K562 (cell line): ENCODE data around the gene DBF4B. TPM values are rescaled to one million over a fixed set of nuclear protein-coding genes. Genes with fewer than 3 reads are reported as not detected.

Experiments used
- BCL6 ChIP-seq: fragments of 250-450 bp; sonication (Bioruptor Pico); IDR thresholded peaks from 2 replicates; pipeline ENCODE4 v1.4.0; 2020
- BMI1 ChIP-seq: fragments of 150-350 bp; IDR thresholded peaks from 2 replicates; pipeline ENCODE4 v1.6.1; 2014; ENCODE audit warnings: low read length
- CBX8 ChIP-seq: fragments of 200-600 bp; sonication (generic); IDR thresholded peaks from 2 replicates; pipeline ENCODE4 v1.6.1; 2012; ENCODE audit warnings: borderline replicate concordance, mixed run types, low read depth, mild to moderate bottlenecking, moderate library complexity, mixed read lengths, low read length, control low read depth, inconsistent platforms; ENCODE audit not compliant: poor library complexity, severe bottlenecking; ENCODE audit errors: extremely low read depth
- CCNT2 ChIP-seq: IDR thresholded peaks from 2 replicates; pipeline ENCODE4 v1.6.1; 2011; ENCODE audit warnings: borderline replicate concordance, low read depth, mild to moderate bottlenecking, moderate library complexity, mixed read lengths, low read length; ENCODE audit not compliant: insufficient read length; ENCODE audit errors: extremely low read depth
- ELK1 ChIP-seq: sonication (generic); formaldehyde crosslinking; IDR thresholded peaks from 2 replicates; pipeline ENCODE4 v1.8.1; 2022; ENCODE audit warnings: missing genetic modification reagents
- FOXJ2 ChIP-seq: fragments of 200-800 bp; sonication (Bioruptor generic); IDR thresholded peaks from 2 replicates; pipeline ENCODE4 v1.6.1; 2016; ENCODE audit warnings: missing genetic modification characterization, missing compliant biosample characterization
- GABPB1 ChIP-seq: sonication (generic); formaldehyde crosslinking; IDR thresholded peaks from 2 replicates; pipeline ENCODE4 v1.8.0; 2022; ENCODE audit warnings: mild to moderate bottlenecking, missing genetic modification reagents
- JUN ChIP-seq, 2 experiments: sonication (generic) in 1 of 2; formaldehyde crosslinking in 1 of 2; IDR thresholded peaks; 2 replicates each; pipeline versions ENCODE4 v1.6.1 to v1.8.0; 2012 to 2022; ENCODE audit warnings: borderline replicate concordance in 2 of 2, mild to moderate bottlenecking in 2 of 2, improper control_type of control experiment in 1 of 2, low read depth in 1 of 2, low read length in 1 of 2, missing genetic modification reagents in 1 of 2
- KAT2B ChIP-seq: IDR thresholded peaks from one replicate; pipeline ENCODE4 v1.6.1; 2012; ENCODE audit warnings: low read depth, mild to moderate bottlenecking, control low read depth, inconsistent platforms, low read length, moderate library complexity
- L3MBTL2 ChIP-seq: fragments of 450-650 bp; IDR thresholded peaks from 2 replicates; pipeline ENCODE4 v1.6.1; 2016; ENCODE audit warnings: mild to moderate bottlenecking, moderate library complexity
- POLR2B ChIP-seq: fragments of 450-650 bp; IDR thresholded peaks from 2 replicates; pipeline ENCODE4 v1.6.1; 2018; ENCODE audit warnings: low read depth; ENCODE audit not compliant: partially characterized antibody
- RBM39 ChIP-seq: fragments of 200-400 bp; formaldehyde crosslinking; optimal IDR thresholded peaks from 2 replicates; pipeline ENCODE3; 2018; ENCODE audit warnings: low read depth, low read length
- XRCC3 ChIP-seq: fragments of 450-650 bp; IDR thresholded peaks from 2 replicates; pipeline ENCODE4 v1.6.1; 2017; ENCODE audit warnings: mild to moderate bottlenecking, moderate library complexity
- ZNF174 ChIP-seq: fragments of 250-450 bp; sonication (Bioruptor Pico); IDR thresholded peaks from 2 replicates; pipeline ENCODE4 v1.4.0; 2020; ENCODE audit warnings: mild to moderate bottlenecking
- ZNF212 ChIP-seq: fragments of 450-650 bp; formaldehyde crosslinking; IDR thresholded peaks from 2 replicates; pipeline ENCODE4 v1.4.0; 2020; ENCODE audit warnings: mild to moderate bottlenecking
- polyA plus RNA-seq, 8 experiments: library from polyadenylated mRNA; depleted of rRNA in 4 of 8; stranded (reverse) in 5 of 8; unstranded in 3 of 8; fragments of >200 nt; fragmentation: Nextera tagmentation in 2 of 8; fragmentation: Illumina TruSeq in 1 of 8; extraction: Ambion mirVana in 2 of 8; extraction: Trizol in 1 of 8; gene quantifications; 2 replicates each; pipeline versions ENCODE4 v1.2.1 to v1.2.3, GENCODE V29; 2011 to 2014; ENCODE audit warnings: inconsistent platforms in 1 of 8, missing spikeins in 1 of 8
- total RNA-seq, 7 experiments: library from RNA; depleted of rRNA in 6 of 7; stranded (reverse); fragments of >200 nt in 6 of 7; fragmentation: Illumina TruSeq in 2 of 7; extraction: Trizol in 2 of 7; gene quantifications; 2 replicates each; pipeline versions ENCODE4 v1.2.1 to v1.2.3, GENCODE V29; 2011 to 2021; ENCODE audit warnings: low replicate concordance in 1 of 7
- TF ChIP-seq, protein P1 (sequence below), 2 experiments: fragments of 450-650 bp in 1 of 2; sonication (generic) in 1 of 2; formaldehyde crosslinking in 1 of 2; IDR thresholded peaks; 2 replicates each; pipeline versions ENCODE4 v1.7.1 to v1.9.0; 2016 to 2022; ENCODE audit warnings: inconsistent platforms in 1 of 2, mild to moderate bottlenecking in 1 of 2, missing genetic modification reagents in 1 of 2
- TF ChIP-seq, protein P2 (sequence below): fragments of 250-450 bp; sonication (Bioruptor Pico); IDR thresholded peaks from 2 replicates; pipeline ENCODE4 v1.8.0; 2022; ENCODE audit warnings: moderate library complexity, mild to moderate bottlenecking, inconsistent platforms

DBF4B gene
- total and polyA plus RNA-seq, 9 of the 15 experiments (the other 6 are each of a cell fraction or from before 2014, with no cell fraction given): 2.5 to 26.9 (median 14.6) TPM

DNA sequence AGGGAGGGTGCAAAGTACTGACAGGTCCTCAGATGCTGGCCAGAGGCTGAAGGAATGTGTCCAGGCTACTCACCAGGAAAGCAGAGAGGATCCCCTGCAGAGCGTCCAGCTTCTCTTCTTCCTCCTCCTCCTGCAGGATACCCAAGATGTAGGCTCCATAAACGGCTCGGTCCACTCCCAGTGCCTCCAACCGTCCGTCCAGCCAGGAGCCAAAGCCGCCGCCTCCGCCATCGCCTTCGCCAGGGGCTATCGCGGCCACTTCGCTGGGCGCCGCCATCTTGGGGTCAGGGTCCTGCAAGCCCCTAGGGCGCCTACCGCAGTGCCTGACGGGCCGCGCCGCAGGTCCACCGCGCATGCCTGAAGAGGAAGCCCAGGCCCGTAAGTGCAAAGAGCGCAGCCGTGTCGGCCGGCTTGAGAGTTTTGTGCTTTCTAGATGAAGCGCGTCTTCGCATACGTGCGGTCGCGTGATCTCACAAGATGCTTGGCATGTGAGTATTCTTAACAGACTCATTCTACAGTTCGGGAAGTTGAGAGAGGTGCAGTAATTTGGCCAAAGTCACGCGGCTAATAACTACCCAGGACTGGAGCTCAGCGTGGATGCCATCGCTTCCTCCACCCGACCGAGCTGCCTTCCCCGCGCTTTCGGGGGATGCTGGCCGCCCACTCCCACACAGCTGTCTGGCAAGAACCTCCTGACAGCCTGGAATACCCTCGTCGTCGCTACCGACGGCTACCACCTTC lies 18.8 kb upstream of the DBF4B start, which contains the start of gene CCDC43 (continued):
- TF ChIP-seq, protein P1, sequence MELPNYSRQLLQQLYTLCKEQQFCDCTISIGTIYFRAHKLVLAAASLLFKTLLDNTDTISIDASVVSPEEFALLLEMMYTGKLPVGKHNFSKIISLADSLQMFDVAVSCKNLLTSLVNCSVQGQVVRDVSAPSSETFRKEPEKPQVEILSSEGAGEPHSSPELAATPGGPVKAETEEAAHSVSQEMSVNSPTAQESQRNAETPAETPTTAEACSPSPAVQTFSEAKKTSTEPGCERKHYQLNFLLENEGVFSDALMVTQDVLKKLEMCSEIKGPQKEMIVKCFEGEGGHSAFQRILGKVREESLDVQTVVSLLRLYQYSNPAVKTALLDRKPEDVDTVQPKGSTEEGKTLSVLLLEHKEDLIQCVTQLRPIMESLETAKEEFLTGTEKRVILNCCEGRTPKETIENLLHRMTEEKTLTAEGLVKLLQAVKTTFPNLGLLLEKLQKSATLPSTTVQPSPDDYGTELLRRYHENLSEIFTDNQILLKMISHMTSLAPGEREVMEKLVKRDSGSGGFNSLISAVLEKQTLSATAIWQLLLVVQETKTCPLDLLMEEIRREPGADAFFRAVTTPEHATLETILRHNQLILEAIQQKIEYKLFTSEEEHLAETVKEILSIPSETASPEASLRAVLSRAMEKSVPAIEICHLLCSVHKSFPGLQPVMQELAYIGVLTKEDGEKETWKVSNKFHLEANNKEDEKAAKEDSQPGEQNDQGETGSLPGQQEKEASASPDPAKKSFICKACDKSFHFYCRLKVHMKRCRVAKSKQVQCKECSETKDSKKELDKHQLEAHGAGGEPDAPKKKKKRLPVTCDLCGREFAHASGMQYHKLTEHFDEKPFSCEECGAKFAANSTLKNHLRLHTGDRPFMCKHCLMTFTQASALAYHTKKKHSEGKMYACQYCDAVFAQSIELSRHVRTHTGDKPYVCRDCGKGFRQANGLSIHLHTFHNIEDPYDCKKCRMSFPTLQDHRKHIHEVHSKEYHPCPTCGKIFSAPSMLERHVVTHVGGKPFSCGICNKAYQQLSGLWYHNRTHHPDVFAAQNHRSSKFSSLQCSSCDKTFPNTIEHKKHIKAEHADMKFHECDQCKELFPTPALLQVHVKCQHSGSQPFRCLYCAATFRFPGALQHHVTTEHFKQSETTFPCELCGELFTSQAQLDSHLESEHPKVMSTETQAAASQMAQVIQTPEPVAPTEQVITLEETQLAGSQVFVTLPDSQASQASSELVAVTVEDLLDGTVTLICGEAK (IDR thresholded peaks at IDR 0.05): 0 out of 2 replicates have a peak, but pooled peaks have one; percentile 9
- TF ChIP-seq, protein P1 (CRISPR knock-in tag; IDR thresholded peaks at IDR 0.05): no peak
- TF ChIP-seq GABPB1: peak; percentile 64
- peak; percentile 91 for TF ChIP-seq L3MBTL2
- TF ChIP-seq CCNT2: peak; percentile 49
- no peak for TF ChIP-seq FOXJ2
- no peak for TF ChIP-seq CBX8
- TF ChIP-seq, protein P2, sequence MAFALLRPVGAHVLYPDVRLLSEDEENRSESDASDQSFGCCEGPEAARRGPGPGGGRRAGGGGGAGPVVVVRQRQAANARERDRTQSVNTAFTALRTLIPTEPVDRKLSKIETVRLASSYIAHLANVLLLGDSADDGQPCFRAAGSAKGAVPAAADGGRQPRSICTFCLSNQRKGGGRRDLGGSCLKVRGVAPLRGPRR (CRISPR knock-in tag): no peak
- TF ChIP-seq ZNF212 (CRISPR knock-in tag): no peak
- no peak for TF ChIP-seq ZNF174 (CRISPR knock-in tag)
- TF ChIP-seq RBM39: no peak
- no peak for TF ChIP-seq JUN (IDR thresholded peaks at IDR 0.05; ENCODE audit: borderline replicate concordance, low read depth, low read length)
- TF ChIP-seq JUN (CRISPR knock-in tag; IDR thresholded peaks at IDR 0.05; ENCODE audit: borderline replicate concordance): no peak
- no peak for TF ChIP-seq KAT2B
- no peak for TF ChIP-seq BCL6 (CRISPR knock-in tag)
- no peak for TF ChIP-seq BMI1
- peak; percentile 76 for TF ChIP-seq POLR2B
- no peak for TF ChIP-seq XRCC3
- no peak for TF ChIP-seq ELK1
